ENCODE results near the gene TCF20.

DNA sequence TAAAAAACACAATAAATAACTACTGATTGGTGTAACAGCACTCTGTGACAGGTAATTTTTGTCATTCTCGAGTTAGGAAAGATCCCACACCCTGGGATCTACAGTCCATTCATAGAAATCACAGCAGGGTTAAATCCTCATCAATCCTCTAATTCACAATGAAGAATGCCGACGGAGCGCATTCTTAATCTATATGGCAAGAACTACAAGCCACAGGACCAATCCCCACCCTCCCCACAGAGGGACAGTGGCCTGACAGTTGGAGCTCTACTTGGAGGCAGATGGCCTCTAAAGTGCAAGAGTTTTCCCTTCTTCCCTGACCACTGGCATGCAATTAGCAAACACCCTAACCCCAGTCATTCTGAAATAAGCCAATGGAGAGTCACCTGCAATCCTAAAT lies 34.2 kb downstream of the TCF20 start:
- TF ChIP-seq POLR2A (IDR thresholded peaks at IDR 0.05): no peak
- TF ChIP-seq, protein P1, sequence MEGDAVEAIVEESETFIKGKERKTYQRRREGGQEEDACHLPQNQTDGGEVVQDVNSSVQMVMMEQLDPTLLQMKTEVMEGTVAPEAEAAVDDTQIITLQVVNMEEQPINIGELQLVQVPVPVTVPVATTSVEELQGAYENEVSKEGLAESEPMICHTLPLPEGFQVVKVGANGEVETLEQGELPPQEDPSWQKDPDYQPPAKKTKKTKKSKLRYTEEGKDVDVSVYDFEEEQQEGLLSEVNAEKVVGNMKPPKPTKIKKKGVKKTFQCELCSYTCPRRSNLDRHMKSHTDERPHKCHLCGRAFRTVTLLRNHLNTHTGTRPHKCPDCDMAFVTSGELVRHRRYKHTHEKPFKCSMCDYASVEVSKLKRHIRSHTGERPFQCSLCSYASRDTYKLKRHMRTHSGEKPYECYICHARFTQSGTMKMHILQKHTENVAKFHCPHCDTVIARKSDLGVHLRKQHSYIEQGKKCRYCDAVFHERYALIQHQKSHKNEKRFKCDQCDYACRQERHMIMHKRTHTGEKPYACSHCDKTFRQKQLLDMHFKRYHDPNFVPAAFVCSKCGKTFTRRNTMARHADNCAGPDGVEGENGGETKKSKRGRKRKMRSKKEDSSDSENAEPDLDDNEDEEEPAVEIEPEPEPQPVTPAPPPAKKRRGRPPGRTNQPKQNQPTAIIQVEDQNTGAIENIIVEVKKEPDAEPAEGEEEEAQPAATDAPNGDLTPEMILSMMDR (IDR thresholded peaks at IDR 0.05 in 4 of 5, conservative IDR thresholded peaks at IDR 0.05 in 1 of 5): no peak
